ENCODE data around the gene TBC1D4.
"Not testable (repeated sequence)": the region's sequence is repeated elsewhere in the genome, so short reads cannot be mapped to it uniquely, and the experiment has no call there.

Gene TBC1D4

GRCh38 chr13:75437582-75438318 lies 44.2 kb downstream of the TBC1D4 start:
- peaks cover 14% of the 10 kb centered on the region; the same call in 1 of the 2 replicates for H3K79me2 ChIP-seq (ENCODE audit: insufficient read depth, low read length)
- H3K9ac ChIP-seq (ENCODE audit: low read depth, low read length, poor library complexity, severe bottlenecking), result no peak overlapping the region
- H3K9me2 ChIP-seq (replicated peaks; ENCODE audit: low read depth, low read length), result no peaks in the 10 kb centered on the region
- TF ChIP-seq CTCF (conservative IDR thresholded peaks at IDR 0.05; ENCODE audit: low read length) (no peak), EZH2phosphoT487 (IDR thresholded peaks at IDR 0.05; ENCODE audit: borderline replicate concordance) (no peak)
- no peaks in the 10 kb centered on the region; the same call in 1 of the 2 replicates for H3K36me3 ChIP-seq (ENCODE audit: insufficient read depth, low read length)
- peak overlapping the region; percentile 28 for H3K4me2 ChIP-seq (ENCODE audit: low read depth, low read length, poor library complexity, severe bottlenecking)
- no peaks in the 10 kb centered on the region for H3F3A ChIP-seq (ENCODE audit: low read depth)
- no peaks in the 10 kb centered on the region for H3K27me3 ChIP-seq (ENCODE audit: insufficient read depth, low read length, poor library complexity, severe bottlenecking)
- no peaks in the 10 kb centered on the region for H4K20me1 ChIP-seq (ENCODE audit: insufficient read depth, low read length, poor library complexity, severe bottlenecking)
- H2AFZ ChIP-seq (ENCODE audit: low read length), result no peak overlapping the region
- peaks cover 5% of the 10 kb centered on the region; the same call in 1 of the 2 replicates for H3K9me3 ChIP-seq (ENCODE audit: insufficient read depth, low read depth, low read length)
- no peak overlapping the region for H3K4me3 ChIP-seq (ENCODE audit: low read length, poor library complexity, severe bottlenecking)
- H3K4me1 ChIP-seq (ENCODE audit: insufficient read depth, low read length, poor library complexity, severe bottlenecking), result peaks cover 31% of the 10 kb centered on the region

GRCh38 chr13:75434126-75434525 lies 47.8 kb downstream of the TBC1D4 start:
- not testable (repeated sequence) for H3F3A ChIP-seq (ENCODE audit: low read depth); H2AFZ ChIP-seq (ENCODE audit: low read length); H3K4me2 ChIP-seq (ENCODE audit: low read depth, low read length, poor library complexity, severe bottlenecking); H3K4me3 ChIP-seq (ENCODE audit: low read length, poor library complexity, severe bottlenecking); H3K9ac ChIP-seq (ENCODE audit: low read depth, low read length, poor library complexity, severe bottlenecking); H3K27me3 ChIP-seq (ENCODE audit: insufficient read depth, low read length, poor library complexity, severe bottlenecking); H3K36me3 ChIP-seq (ENCODE audit: insufficient read depth, low read length); H3K9me3 ChIP-seq (ENCODE audit: insufficient read depth, low read depth, low read length); H4K20me1 ChIP-seq (ENCODE audit: insufficient read depth, low read length, poor library complexity, severe bottlenecking); H3K9me2 ChIP-seq (replicated peaks; ENCODE audit: low read depth, low read length)
- peaks cover 31% of the 10 kb centered on the region for H3K79me2 ChIP-seq (ENCODE audit: insufficient read depth, low read length)
- H3K4me1 ChIP-seq (ENCODE audit: insufficient read depth, low read length, poor library complexity, severe bottlenecking), result peaks cover 35% of the 10 kb centered on the region

GRCh38 chr13:75432811-75433244 lies 49.1 kb downstream of the TBC1D4 start:
- Histone ChIP-seq H3K4me2 (ENCODE audit: low read depth, low read length, poor library complexity, severe bottlenecking) (no peak overlapping the region), H3K9me3 (ENCODE audit: insufficient read depth, low read depth, low read length) (peaks cover 5% of the 10 kb centered on the region; the same call in 1 of the 2 replicates), H3K4me3 (ENCODE audit: low read length, poor library complexity, severe bottlenecking) (no peak overlapping the region), H3K79me2 (ENCODE audit: insufficient read depth, low read length) (peaks cover 31% of the 10 kb centered on the region), H3K9me2 (replicated peaks; ENCODE audit: low read depth, low read length) (no peaks in the 10 kb centered on the region), H3K4me1 (ENCODE audit: insufficient read depth, low read length, poor library complexity, severe bottlenecking) (peaks cover 28% of the 10 kb centered on the region), H3K36me3 (ENCODE audit: insufficient read depth, low read length) (no peaks in the 10 kb centered on the region; the same call in 1 of the 2 replicates), H3K27me3 (ENCODE audit: insufficient read depth, low read length, poor library complexity, severe bottlenecking) (no peaks in the 10 kb centered on the region), H3F3A (ENCODE audit: low read depth) (no peaks in the 10 kb centered on the region), H4K20me1 (ENCODE audit: insufficient read depth, low read length, poor library complexity, severe bottlenecking) (no peaks in the 10 kb centered on the region), H2AFZ (ENCODE audit: low read length) (no peak overlapping the region), H3K9ac (ENCODE audit: low read depth, low read length, poor library complexity, severe bottlenecking) (no peak overlapping the region)
- TF ChIP-seq EZH2phosphoT487 (IDR thresholded peaks at IDR 0.05; ENCODE audit: borderline replicate concordance) (no peak), CTCF (conservative IDR thresholded peaks at IDR 0.05; ENCODE audit: low read length) (no peak)

- no peaks in the 10 kb centered on the region for H3K27me3 ChIP-seq (ENCODE audit: insufficient read depth, low read length, poor library complexity, severe bottlenecking)
- peaks cover 5% of the 10 kb centered on the region; the same call in 1 of the 2 replicates for H3K9me3 ChIP-seq (ENCODE audit: insufficient read depth, low read depth, low read length)
- H2AFZ ChIP-seq (ENCODE audit: low read length), result no peak overlapping the region
- H3K36me3 ChIP-seq (ENCODE audit: insufficient read depth, low read length), result no peaks in the 10 kb centered on the region; the same call in 1 of the 2 replicates
- H4K20me1 ChIP-seq (ENCODE audit: insufficient read depth, low read length, poor library complexity, severe bottlenecking), result no peaks in the 10 kb centered on the region
- peaks cover 21% of the 10 kb centered on the region for H3K4me1 ChIP-seq (ENCODE audit: insufficient read depth, low read length, poor library complexity, severe bottlenecking)
- H3K4me2 ChIP-seq (ENCODE audit: low read depth, low read length, poor library complexity, severe bottlenecking), result no peak overlapping the region
- H3K9me2 ChIP-seq (replicated peaks; ENCODE audit: low read depth, low read length), result no peaks in the 10 kb centered on the region
- H3K4me3 ChIP-seq (ENCODE audit: low read length, poor library complexity, severe bottlenecking), result no peak overlapping the region
- TF ChIP-seq CTCF (conservative IDR thresholded peaks at IDR 0.05; ENCODE audit: low read length) (peak; percentile 33), EZH2phosphoT487 (IDR thresholded peaks at IDR 0.05; ENCODE audit: borderline replicate concordance) (no peak)
- peaks cover 31% of the 10 kb centered on the region for H3K79me2 ChIP-seq (ENCODE audit: insufficient read depth, low read length)
- no peaks in the 10 kb centered on the region for H3F3A ChIP-seq (ENCODE audit: low read depth)
- H3K9ac ChIP-seq (ENCODE audit: low read depth, low read length, poor library complexity, severe bottlenecking), result no peak overlapping the region
These were observed 49.9 kb downstream of the TBC1D4 start for GRCh38 chr13:75432045-75432444.
